Fibroblast of skin of left quadriceps (primary cell): Measurements from ENCODE around the gene IFT27.
"Not testable (repeated sequence)": the region's sequence is repeated elsewhere in the genome, so short reads cannot be mapped to it uniquely, and the experiment has no call there.

Experiments
- DNase-seq, 2 experiments: peaks; one replicate each; pipeline ENCODE4 v3.0.0-alpha.2; 2013; ENCODE audit warnings: low read depth in 2 of 2

IFT27 gene

DNA sequence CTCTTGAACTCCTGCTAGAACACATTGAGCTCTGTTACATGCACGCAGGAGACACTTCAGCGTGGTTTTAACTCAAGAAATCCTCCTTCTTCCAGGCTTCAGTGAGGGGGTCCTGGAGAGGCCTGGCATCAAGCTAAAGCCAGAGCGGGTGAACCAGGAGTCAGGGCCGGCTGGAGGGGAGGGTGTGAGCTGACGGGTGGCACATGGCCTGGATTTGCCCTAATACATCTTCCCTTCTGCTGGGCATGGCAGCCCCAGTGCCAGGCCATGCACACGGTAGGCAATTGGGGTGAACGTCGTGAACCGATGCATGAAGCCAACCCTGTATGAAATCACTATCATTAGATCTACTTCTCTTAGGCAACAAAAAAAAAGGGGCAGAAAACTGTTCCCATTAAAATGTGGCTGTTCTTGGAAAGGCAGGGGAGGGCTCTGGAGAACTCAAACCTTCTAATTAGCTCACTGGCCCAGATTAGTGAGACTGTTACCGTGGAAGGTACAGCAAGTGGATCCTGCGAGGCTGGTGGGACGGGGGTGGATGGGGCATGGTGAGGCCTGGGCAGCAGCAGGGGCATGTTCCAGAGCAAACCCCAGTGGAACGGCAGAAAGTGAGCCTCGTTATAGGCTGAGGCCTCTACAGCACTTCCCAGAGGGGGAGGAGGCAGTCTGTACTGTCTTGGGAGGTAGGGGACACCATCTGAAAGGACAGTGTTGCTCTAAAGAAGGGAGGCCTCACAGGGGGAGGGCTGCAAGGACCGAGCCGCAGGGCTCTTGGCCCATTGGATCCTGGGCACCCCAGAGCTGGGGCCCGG lies 10.6 kb downstream of the IFT27 start:
- DNase-seq = no peak

DNA sequence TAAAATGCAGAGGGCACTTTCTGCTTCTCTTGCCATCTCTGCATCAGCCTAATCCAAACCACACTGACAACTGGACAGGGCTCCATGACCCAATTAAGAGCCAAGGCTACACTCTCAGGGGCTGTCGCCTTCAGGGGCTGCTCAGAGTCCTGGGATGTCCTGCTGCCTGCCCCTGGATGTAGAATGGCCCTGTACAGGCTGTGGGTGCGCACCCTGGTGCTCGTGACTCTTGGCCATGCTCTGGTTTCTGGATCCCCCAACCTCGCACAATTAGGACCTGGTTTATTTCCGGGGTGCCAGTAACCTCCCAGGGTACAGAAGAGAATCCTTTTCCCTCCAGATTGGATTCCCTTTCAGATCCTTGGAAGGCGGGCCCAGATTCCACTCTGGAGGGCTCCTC lies 11.3 kb downstream of the IFT27 start:
- no peak for DNase-seq

DNA sequence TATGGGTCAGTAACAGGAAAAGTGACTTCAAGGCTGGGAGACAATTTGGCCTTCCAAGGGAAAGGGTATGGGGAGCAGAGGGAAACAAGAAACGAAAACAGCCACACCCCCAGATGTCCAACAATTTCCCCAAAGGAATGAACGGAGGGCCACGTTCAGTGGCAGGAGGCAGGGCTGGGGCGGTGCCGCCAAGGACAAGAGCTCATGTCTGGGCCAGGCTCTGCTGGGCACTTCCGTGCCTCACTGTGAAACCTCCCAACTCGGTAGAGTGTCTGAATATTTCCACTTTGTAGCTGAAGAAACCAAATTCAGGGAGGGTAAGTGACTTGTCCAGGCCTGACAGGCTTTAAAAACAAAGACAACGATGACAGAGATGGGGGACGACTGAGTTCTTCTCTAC lies 11.9 kb downstream of the IFT27 start:
- DNase-seq = no peak

- no peak for DNase-seq
Observed at GRCh38 chr22:36763576-36763975, 12.3 kb downstream of the IFT27 start.

GRCh38 chr22:36762687-36763260 lies 13.1 kb downstream of the IFT27 start:
- no peak for DNase-seq

GRCh38 chr22:36761553-36762240 lies 14.2 kb downstream of the IFT27 start:
- DNase-seq = no peak

- DNase-seq = no peak
Observed at GRCh38 chr22:36760786-36761185, 15.1 kb downstream of the IFT27 start.

GRCh38 chr22:36759481-36760159 lies 16.3 kb downstream of the IFT27 start:
- DNase-seq = no peak

GRCh38 chr22:36758792-36759271 lies 17.1 kb downstream of the IFT27 start:
- DNase-seq = no peak

- peak in 1 of 2 experiments; percentile 20 for DNase-seq
Observed at GRCh38 chr22:36757668-36758211, 18.2 kb downstream of the IFT27 start.

GRCh38 chr22:36756746-36757655 lies 18.9 kb downstream of the IFT27 start:
- no peak for DNase-seq

DNA sequence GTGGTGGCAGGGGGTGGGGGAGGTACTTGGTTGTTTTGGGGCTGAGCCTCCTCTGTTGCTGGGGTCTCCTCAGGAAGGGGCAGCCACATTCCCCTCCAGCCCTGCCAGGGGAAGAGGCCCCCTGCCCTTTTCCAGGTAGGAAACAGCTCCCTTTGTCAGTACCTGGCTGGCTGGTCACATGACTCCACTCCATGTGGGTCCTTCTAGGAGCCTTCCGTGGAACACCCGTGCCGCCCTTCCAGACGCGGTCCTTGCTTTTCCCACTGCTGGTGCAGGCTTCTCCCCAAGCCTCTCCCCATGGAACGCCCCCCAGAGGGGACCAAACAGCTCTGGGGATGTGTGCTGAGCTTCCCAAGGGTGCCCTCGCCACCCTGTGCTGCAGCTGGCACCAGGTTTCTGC lies 19.9 kb downstream of the IFT27 start:
- DNase-seq = no peak

DNA sequence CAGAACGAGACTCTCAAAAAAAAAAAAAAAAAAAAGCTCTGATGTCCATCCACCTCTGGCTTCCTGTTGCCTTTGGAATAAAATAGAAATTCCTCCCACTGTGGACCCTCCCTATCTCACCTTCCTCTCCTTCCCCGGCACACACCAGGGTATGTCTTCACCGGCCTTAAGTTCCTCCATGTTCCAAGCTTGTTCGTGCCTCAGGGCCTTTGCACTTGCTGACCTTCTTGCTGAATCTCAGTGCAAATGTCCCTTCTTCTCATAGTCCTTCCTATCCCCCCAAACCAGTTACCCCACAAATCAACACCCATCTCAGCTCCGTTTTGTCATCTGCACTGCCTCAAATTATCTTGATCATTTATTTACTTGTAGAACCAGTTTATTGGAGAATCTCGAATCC lies 20.6 kb downstream of the IFT27 start:
- DNase-seq = no peak

- DNase-seq = not testable (repeated sequence)
Observed at GRCh38 chr22:36754881-36755280, 21.0 kb downstream of the IFT27 start.

GRCh38 chr22:36753916-36754315 lies 22.0 kb downstream of the IFT27 start:
- no peak for DNase-seq

DNA sequence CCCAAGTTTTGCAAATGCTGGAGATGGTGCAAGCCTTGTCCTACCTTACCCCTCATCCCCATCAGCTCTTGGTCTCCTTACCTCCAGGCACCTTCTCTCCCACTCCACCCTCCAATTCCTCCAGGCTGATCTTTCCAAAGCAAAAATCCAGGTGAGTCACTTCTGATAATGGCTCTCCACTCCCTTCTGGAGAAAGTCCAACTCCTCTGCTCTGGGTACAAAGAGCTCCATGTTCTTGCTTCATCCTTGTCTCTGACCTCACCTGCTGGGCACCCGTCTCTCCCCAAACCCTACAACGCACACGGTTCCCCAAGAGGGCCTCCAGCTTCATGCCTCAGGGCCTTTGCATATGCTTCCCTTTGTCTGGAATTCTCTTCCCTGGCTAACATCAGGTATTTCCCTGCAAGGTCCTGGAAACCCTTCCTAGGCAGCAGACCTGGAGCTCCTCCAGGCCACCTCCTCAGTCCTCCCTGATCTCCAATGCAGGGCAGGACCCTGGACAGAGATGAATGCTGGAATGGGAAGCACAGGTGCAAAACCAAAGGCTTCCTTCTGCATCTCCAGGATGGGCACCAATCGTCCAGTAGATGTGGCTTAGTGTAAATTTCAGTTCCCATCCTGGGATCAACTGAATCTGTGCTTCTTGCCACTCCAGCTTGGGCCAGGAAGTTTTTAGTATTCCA lies 22.7 kb downstream of the IFT27 start:
- DNase-seq = no peak

DNA sequence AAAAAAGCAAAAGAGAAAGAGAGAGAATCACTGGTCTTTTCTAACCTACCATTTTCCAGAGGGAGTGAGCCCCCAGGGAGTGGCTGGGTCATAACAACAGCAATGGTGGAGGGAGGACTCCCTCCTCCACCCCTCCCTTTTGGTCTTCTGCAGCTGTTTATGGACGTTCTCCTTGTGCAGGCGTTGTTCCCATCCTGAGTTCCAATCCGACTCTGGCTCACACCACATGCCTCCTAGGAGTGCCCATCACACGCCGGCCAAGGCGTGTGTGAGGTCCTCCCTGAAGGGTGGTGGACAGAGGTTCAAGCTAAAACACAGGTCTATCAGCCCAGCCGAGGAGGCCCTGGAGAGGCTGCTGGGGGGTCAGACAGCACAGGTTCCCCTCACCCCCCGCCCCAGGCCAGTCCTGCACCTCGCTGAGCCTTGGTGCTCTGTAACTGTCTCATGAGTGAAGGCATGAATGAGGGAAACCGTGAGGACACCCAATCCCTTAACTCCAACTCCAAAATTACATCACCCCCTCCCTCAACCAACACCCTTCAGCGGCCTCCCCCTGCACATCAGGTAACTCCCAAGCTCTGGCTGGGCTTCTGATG lies 29.4 kb downstream of the IFT27 start:
- DNase-seq = no peak

GRCh38 chr22:36745301-36745995 lies 30.5 kb downstream of the IFT27 start:
- DNase-seq = no peak

DNA sequence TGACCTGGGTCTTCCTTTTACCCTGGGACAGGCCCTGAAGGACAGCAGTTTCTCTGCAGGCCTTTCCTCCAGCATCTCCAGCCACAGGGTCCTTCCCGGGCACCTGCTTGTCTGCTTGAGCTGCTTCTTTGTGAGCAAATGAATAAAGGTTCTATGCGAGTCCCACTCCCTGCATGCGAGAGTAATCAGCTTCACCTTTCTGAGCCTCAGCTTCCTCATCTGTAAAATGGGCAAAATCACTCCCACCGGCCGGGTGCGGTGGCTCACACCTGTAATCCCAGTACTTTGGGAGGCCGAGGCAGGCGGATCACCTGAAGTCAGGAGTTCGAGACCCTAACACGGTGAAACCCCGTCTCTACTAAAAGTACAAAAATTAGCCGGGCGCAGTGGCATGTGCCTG lies 31.1 kb downstream of the IFT27 start:
- DNase-seq = no peak
